K562 (cell line): ENCODE measurements around the gene CLCN1. TPM values are rescaled to one million over a fixed set of nuclear protein-coding genes. Genes with fewer than 3 reads are reported as not detected.

Experiments
- CBFA2T3 ChIP-seq: fragments of 450-650 bp; IDR thresholded peaks from 2 replicates; pipeline ENCODE4 v1.6.1; 2017
- CSDE1 ChIP-seq, 2 experiments: fragments of 450-650 bp; IDR thresholded peaks; 2 replicates each; pipeline ENCODE4 v1.6.1; 2016; ENCODE audit warnings: mild to moderate bottlenecking in 1 of 2
- CXXC5 ChIP-seq: fragments of 250-450 bp; sonication (Bioruptor Pico); IDR thresholded peaks from 2 replicates; pipeline ENCODE4 v1.8.0; 2022; ENCODE audit warnings: inconsistent platforms, mild to moderate bottlenecking, moderate library complexity
- E2F3 ChIP-seq: fragments of 250-450 bp; sonication (Bioruptor Pico); IDR thresholded peaks from 2 replicates; pipeline ENCODE4 v1.4.0; 2020; ENCODE audit warnings: mild to moderate bottlenecking
- ESRRB ChIP-seq: fragments of 250-450 bp; sonication (Bioruptor Pico); IDR thresholded peaks from 2 replicates; pipeline ENCODE4 v1.5.0; 2020; ENCODE audit warnings: mild to moderate bottlenecking, moderate library complexity, borderline replicate concordance
- FOXM1 ChIP-seq, 2 experiments: fragments of 450-650 bp in 1 of 2; sonication (generic) in 1 of 2; formaldehyde crosslinking in 1 of 2; IDR thresholded peaks; 2 replicates each; pipeline versions ENCODE4 v1.6.1 to v1.9.0; 2017 to 2022; ENCODE audit warnings: low read depth in 2 of 2, mild to moderate bottlenecking in 2 of 2, missing genetic modification reagents in 1 of 2, moderate library complexity in 1 of 2
- GABPB1 ChIP-seq: sonication (generic); formaldehyde crosslinking; IDR thresholded peaks from 2 replicates; pipeline ENCODE4 v1.8.0; 2022; ENCODE audit warnings: mild to moderate bottlenecking, missing genetic modification reagents
- GTF2A2 ChIP-seq: IDR thresholded peaks from 2 replicates; pipeline ENCODE4 v1.6.1; 2016; ENCODE audit warnings: mild to moderate bottlenecking, missing genetic modification characterization, missing compliant biosample characterization
- GTF2F1 ChIP-seq: IDR thresholded peaks from 2 replicates; pipeline ENCODE4 v1.6.1; 2011; ENCODE audit warnings: low read depth, low read length, improper control_type of control experiment
- HEY1 ChIP-seq: fragments of 250-450 bp; sonication (Bioruptor Pico); IDR thresholded peaks from 2 replicates; pipeline ENCODE4 v1.5.0; 2020; ENCODE audit warnings: mild to moderate bottlenecking, moderate library complexity, borderline replicate concordance
- HNRNPH1 ChIP-seq: fragments of 200-400 bp; formaldehyde crosslinking; optimal IDR thresholded peaks from 2 replicates; pipeline ENCODE3; 2017; ENCODE audit warnings: low read depth, mild to moderate bottlenecking, low read length, moderate library complexity
- ID3 ChIP-seq, 2 experiments: fragments of 250-450 bp in 1 of 2; fragments of 450-650 bp in 1 of 2; sonication (Bioruptor Pico) in 1 of 2; IDR thresholded peaks; 2 replicates each; pipeline versions ENCODE4 v1.6.1 to v1.8.0; 2016 to 2021; ENCODE audit warnings: mild to moderate bottlenecking in 2 of 2, moderate library complexity in 2 of 2, missing compliant biosample characterization in 1 of 2, missing genetic modification characterization in 1 of 2
- NCOA4 ChIP-seq: fragments of 450-650 bp; IDR thresholded peaks from 2 replicates; pipeline ENCODE4 v1.6.1; 2018; ENCODE audit warnings: mild to moderate bottlenecking; ENCODE audit not compliant: partially characterized antibody
- NFIC ChIP-seq: fragments of 450-650 bp; IDR thresholded peaks from 2 replicates; pipeline ENCODE4 v1.6.1; 2017; ENCODE audit warnings: mild to moderate bottlenecking, inconsistent platforms
- ZBTB49 ChIP-seq: sonication (generic); formaldehyde crosslinking; IDR thresholded peaks from 2 replicates; pipeline ENCODE4 v1.8.0; 2022; ENCODE audit warnings: missing genetic modification reagents, mild to moderate bottlenecking, borderline replicate concordance
- ZNF12 ChIP-seq: sonication (generic); formaldehyde crosslinking; IDR thresholded peaks from 2 replicates; pipeline ENCODE4 v1.4.0; 2020; ENCODE audit warnings: mild to moderate bottlenecking, missing genetic modification reagents
- ZNF133 ChIP-seq: fragments of 250-450 bp; sonication (Bioruptor Pico); IDR thresholded peaks from 2 replicates; pipeline ENCODE4 v1.4.0; 2020; ENCODE audit warnings: mild to moderate bottlenecking
- ZNF134 ChIP-seq: fragments of 250-450 bp; sonication (Bioruptor Pico); conservative IDR thresholded peaks from 2 replicates; pipeline ENCODE4 v1.4.0; 2020
- ZNF24 ChIP-seq: fragments of 450-650 bp; IDR thresholded peaks from 2 replicates; pipeline ENCODE4 v1.6.1; 2016
- ZNF3 ChIP-seq: fragments of 250-450 bp; sonication (Bioruptor Pico); IDR thresholded peaks from 2 replicates; pipeline ENCODE4 v1.5.0; 2021; ENCODE audit warnings: mild to moderate bottlenecking, moderate library complexity
- polyA plus RNA-seq, 8 experiments: library from polyadenylated mRNA; depleted of rRNA in 4 of 8; stranded (reverse) in 5 of 8; unstranded in 3 of 8; fragments of >200 nt; fragmentation: Nextera tagmentation in 2 of 8; fragmentation: Illumina TruSeq in 1 of 8; extraction: Ambion mirVana in 2 of 8; extraction: Trizol in 1 of 8; gene quantifications; 2 replicates each; pipeline versions ENCODE4 v1.2.1 to v1.2.3, GENCODE V29; 2011 to 2014; ENCODE audit warnings: inconsistent platforms in 1 of 8, missing spikeins in 1 of 8
- total RNA-seq, 7 experiments: library from RNA; depleted of rRNA in 6 of 7; stranded (reverse); fragments of >200 nt in 6 of 7; fragmentation: Illumina TruSeq in 2 of 7; extraction: Trizol in 2 of 7; gene quantifications; 2 replicates each; pipeline versions ENCODE4 v1.2.1 to v1.2.3, GENCODE V29; 2011 to 2021; ENCODE audit warnings: low replicate concordance in 1 of 7
- TF ChIP-seq, protein P1 (sequence below), 2 experiments: IDR thresholded peaks; 2 replicates each; pipeline ENCODE4 v1.6.1; 2011; ENCODE audit warnings: borderline replicate concordance in 1 of 2, control low read depth in 1 of 2, low read depth in 1 of 2, low read length in 1 of 2, mild to moderate bottlenecking in 1 of 2, mixed read lengths in 1 of 2, moderate library complexity in 1 of 2; ENCODE audit not compliant: insufficient read depth in 1 of 2, insufficient read length in 1 of 2, poor library complexity in 1 of 2, severe bottlenecking in 1 of 2; ENCODE audit errors: extremely low read depth in 1 of 2
- TF ChIP-seq, protein P2 (sequence below): fragments of 250-450 bp; sonication (Bioruptor Pico); IDR thresholded peaks from 2 replicates; pipeline ENCODE4 v1.5.0; 2020; ENCODE audit warnings: mild to moderate bottlenecking

CLCN1 gene
- total and polyA plus RNA-seq, 9 of the 15 experiments (the other 6 are each of a cell fraction or from before 2014, with no cell fraction given) = 0.01 to 0.11 (median 0.04) TPM; not detected in 4

DNA sequence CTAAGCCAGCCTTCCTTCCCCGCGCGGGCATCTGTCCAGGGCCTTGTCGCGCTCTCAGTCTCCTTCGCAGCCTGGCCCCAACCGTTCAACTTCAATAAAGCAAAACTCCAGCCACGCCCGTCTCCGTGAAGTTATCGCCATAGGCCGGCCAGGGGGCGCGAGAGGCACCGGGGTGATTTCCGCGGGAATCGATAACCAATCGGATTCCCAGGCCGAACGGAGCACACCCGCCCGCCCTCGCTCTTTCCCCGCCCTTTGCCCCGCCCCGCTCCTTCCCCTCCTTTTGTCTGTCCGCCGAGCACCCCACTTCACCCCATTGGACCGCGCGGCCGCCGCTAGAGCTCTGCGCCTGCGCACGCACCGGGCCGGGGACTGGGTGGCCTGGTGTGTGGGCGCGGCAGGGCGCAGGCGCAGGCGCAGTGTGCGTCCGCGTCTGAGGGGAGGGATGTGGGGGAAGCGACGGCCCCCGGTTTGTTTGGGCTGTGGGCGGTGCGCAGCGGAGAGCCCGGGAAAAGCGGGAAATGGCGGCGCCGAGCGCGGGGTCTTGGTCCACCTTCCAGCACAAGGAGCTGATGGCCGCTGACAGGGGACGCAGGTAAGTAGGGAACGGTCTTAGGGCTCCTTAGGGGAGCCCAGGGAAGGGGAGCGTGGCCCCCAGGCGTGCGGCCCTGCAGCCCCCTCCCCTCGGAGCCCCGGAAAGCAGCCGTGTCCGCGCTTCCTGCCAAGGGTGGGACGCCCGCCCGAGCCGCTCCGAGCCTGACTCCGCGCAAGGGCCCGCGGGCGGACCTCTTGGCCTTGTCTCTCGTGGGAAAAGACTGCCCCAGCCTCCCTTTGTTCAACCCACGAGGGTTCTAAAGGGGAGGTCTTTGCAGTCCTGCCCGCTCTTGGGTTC is 27.7 kb upstream of the CLCN1 start, which contains the start of gene CASP2 (continued):
- TF ChIP-seq HNRNPH1 (no peak), ID3 (CRISPR knock-in tag; IDR thresholded peaks at IDR 0.05) (no peak), ID3 (tag; IDR thresholded peaks at IDR 0.05) (peak; percentile 84), FOXM1 (IDR thresholded peaks at IDR 0.05; ENCODE audit: low read depth) (no peak; the same call in 1 of the 2 replicates), FOXM1 (CRISPR knock-in tag; IDR thresholded peaks at IDR 0.05; ENCODE audit: low read depth) (peak; percentile 92), ZNF134 (CRISPR knock-in tag) (peak; percentile 57; the same call in 1 of the 2 replicates), GABPB1 (CRISPR knock-in tag) (peak; percentile 78), CBFA2T3 (no peak), ZNF3 (no peak), E2F3 (CRISPR knock-in tag) (peak; percentile 96), CXXC5 (CRISPR knock-in tag) (peak; percentile 95), GTF2A2 (tag) (no peak), GTF2F1 (peak; percentile 82), CSDE1 (IDR thresholded peaks at IDR 0.05) (no peak), HEY1 (CRISPR knock-in tag) (no peak), ZNF12 (CRISPR knock-in tag) (no peak; the same call in 1 of the 2 replicates), NFIC (peak; percentile 61), NCOA4 (no peak), ZNF24 (no peak), ZNF133 (CRISPR knock-in tag) (peak; percentile 84), ZBTB49 (CRISPR knock-in tag) (no peak), ESRRB (CRISPR knock-in tag) (no peak)
- TF ChIP-seq, protein P1, sequence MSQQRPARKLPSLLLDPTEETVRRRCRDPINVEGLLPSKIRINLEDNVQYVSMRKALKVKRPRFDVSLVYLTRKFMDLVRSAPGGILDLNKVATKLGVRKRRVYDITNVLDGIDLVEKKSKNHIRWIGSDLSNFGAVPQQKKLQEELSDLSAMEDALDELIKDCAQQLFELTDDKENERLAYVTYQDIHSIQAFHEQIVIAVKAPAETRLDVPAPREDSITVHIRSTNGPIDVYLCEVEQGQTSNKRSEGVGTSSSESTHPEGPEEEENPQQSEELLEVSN (IDR thresholded peaks at IDR 0.05; ENCODE audit: borderline replicate concordance in 1 of 2, extremely low read depth in 1 of 2, insufficient read depth in 1 of 2, insufficient read length in 1 of 2, low read depth in 1 of 2, low read length in 1 of 2, poor library complexity in 1 of 2, severe bottlenecking in 1 of 2) = peak; percentile 99 to 100
- TF ChIP-seq, protein P2, sequence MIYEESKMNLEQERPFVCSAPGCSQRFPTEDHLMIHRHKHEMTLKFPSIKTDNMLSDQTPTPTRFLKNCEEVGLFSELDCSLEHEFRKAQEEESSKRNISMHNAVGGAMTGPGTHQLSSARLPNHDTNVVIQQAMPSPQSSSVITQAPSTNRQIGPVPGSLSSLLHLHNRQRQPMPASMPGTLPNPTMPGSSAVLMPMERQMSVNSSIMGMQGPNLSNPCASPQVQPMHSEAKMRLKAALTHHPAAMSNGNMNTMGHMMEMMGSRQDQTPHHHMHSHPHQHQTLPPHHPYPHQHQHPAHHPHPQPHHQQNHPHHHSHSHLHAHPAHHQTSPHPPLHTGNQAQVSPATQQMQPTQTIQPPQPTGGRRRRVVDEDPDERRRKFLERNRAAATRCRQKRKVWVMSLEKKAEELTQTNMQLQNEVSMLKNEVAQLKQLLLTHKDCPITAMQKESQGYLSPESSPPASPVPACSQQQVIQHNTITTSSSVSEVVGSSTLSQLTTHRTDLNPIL (CRISPR knock-in tag) = no peak
